NCI-H345 (cell line): Measurements from ENCODE around the gene PACS1.
"Not testable (repeated sequence)": the region's sequence is repeated elsewhere in the genome, so short reads cannot be mapped to it uniquely, and the experiment has no call there.

Source experiments
- DNase-seq: peaks from one replicate; lab custom pipeline; 2025; lab: John Stamatoyannopoulos, UW

Gene PACS1

DNA sequence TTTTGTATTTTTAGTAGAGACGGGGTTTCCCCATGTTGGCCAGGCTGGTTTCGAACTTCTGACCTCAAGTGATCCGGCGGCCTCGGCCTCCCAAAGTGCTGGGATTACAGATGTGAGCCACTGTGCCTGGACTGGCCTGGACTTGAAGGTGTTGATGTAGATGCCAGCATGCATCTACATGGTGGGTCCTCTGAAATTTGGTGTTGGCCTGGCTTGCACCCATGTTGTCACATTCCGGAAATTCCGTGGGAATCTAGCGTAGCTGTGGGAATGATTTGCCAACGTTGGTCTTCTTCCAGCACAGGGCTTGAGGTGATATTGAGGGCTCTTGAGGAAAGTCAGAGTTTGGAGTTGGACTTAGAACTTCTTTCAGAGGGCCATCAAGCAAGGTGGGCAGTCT, 6.5 kb downstream of the PACS1 start:
- DNase-seq = no peak

DNA sequence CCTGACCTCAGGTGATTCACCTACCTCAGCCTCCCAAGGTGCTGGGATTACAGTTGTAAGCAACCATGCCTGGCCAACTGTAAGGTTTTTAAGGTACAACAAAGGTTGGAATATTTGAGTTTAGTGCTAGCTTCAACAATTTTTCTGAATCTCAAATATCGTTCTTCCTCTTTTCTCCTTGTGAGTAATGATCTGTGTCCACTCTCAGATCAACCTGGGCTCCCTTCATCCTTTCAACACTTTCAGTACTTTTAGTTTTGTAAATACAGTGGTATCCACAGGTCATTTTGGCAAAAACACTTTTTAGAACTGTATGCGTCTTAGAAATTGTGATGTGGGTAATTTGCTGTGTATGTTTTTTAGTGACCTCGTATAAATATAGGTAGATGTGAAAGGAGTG, 7.9 kb downstream of the PACS1 start:
- DNase-seq = no peak

DNA sequence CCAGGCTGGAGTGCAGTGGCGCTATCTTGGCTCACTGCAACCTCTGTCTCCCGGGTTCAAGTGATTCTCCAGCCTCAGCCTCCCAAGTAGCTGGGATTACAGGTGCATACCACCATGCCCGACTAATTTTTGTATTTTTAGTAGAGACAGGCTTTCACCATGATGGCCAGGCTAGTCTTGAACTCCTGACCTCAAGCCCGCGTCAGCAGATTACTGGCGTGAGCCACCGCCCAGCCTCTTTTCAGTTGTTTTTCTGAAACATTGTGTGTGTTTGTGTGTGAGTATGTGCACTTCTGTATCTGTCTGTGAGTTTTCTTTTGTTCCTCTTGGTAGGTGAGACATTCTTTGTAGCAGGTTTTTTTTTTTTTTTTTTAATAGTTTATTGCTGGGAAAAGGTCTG, 8.9 kb downstream of the PACS1 start:
- not testable (repeated sequence) for DNase-seq

DNA sequence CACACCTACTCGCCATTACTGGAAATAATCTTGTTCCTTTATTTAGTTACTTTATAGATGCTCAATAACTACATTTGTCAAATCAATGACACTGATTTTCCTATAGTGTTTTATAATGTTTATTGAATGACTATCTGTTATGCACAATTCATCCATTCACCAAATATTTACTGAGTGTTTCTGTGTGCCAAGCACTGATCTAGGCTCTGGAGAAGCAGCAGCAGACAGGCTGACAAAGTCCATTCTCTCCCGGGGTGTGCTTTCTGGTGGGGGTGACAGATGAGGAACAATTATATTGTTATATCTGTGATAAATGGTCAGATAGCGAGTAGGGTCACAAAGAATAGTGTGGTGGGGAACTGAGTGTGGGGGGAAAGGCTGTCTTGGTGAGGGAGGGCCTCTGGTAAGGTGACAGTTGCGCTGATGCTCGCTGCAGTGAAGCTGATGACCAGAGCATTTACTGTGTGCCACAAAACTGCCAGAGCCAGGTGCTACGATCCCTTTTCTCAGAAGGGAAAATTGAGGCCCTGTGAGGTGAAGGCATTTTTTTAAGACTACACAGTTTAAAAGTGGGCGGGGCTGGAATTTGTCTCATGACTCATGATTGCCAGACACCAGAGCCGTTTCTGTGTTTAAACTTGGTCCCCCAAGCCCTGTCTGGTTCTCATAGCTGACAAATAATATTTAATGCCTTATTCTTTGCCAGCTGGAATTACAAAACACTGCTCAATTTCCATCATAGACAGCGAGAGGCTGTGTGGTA, 10.2 kb downstream of the PACS1 start:
- DNase-seq = no peak

DNA sequence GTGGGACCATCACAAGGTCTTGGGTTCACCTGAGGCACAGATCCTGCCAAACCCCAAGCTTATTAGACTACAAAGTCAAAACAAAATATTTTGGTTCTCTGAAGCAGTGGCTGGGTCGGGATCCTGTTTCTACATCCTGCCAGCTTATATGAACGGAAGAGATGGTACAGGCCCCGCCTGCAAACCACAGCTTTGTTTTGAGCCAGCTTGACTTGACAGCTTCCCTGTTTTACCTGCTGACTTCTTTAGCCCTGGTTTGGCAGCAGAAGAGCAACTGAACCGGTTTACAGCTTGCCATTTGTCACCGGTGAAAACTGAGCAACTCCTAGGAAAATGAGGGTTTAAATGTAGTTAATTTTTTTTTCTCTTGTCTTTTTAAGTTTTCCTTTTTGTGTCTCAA, 11.4 kb downstream of the PACS1 start:
- DNase-seq = peak; percentile 8

DNA sequence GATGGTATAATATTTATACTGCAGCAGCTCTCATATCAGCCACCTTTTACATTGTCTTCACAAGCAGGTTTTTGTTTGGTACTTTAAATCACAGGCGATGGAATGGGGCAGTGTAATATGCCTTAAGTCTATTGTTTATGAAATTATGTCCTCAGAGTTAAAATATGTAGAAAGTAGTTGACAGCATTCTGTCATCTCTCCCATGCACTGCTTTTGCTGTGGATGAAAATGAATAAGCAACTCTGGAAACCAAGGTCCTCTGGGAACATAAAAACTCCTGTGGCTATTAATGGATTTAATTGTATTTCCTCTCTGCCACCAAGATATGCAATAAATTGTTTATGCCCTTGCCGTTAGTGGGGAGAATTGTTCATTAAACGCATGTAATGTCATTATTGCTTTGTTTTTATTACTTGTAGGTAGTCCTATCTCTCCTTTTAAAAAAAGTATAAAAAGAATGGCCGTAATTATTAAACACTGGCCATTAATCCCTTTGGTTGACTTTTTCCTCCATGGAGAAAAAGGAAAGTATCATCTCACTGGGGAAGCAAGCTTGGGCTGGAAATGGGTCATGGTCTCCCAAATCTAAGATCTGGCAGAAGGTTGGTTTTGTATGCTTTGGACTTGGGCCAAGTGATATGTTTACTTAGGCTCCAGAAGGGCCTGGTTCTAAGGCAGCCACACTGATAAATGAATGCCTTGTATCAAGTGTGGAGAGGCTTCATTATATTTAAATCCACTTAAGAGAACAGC, 13.1 kb downstream of the PACS1 start:
- peak; percentile 70 for DNase-seq

DNA sequence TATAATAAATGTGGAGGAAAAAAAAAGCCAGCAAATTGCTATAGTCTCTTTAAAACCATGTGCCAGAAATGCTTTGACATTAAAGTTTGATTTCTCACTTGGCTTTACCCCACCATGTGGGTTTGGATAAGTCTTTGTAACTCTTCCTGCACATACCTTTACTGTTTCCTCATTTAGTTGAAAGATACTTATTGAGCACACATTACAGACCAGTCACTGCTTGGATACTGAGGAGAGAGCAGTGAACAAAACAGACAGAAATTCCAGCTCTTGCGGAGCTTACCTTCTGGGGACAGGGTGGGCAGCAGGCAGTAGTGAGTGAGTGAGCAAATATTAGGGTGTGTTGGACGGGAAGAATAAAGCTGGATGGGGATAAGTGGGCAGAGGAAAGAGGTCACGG, 13.7 kb downstream of the PACS1 start:
- DNase-seq = no peak

DNA sequence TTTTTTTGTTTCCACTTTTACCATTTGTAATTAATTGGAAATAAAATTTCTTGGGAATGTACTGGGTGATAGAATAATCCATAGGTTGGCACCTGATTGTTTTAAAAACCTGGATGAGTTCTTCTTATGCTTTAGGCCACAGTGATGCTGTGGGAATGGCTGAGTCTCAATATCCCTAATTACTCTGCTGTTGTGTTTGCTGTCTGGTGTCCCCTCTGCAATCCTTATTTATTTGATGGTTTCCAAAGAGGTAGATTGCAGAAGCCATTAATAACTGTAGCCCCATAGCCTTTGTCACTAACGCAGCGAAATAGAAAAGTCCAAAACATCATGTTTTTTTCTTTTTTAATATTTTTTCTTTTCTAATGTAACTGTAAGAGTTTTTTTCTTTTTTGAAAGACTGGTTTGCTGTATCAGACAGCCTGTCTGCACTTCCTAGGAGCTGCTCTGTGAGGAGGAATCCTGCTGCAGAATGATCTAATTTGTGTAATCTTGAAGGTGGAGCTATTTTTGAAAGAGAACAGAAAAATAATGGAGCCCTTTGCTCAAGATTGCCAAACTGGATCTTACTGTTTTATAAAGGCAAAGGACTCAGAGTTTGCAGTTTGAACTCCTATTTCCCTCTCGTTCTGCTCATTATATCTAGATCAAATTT, 14.9 kb downstream of the PACS1 start:
- DNase-seq = no peak

DNA sequence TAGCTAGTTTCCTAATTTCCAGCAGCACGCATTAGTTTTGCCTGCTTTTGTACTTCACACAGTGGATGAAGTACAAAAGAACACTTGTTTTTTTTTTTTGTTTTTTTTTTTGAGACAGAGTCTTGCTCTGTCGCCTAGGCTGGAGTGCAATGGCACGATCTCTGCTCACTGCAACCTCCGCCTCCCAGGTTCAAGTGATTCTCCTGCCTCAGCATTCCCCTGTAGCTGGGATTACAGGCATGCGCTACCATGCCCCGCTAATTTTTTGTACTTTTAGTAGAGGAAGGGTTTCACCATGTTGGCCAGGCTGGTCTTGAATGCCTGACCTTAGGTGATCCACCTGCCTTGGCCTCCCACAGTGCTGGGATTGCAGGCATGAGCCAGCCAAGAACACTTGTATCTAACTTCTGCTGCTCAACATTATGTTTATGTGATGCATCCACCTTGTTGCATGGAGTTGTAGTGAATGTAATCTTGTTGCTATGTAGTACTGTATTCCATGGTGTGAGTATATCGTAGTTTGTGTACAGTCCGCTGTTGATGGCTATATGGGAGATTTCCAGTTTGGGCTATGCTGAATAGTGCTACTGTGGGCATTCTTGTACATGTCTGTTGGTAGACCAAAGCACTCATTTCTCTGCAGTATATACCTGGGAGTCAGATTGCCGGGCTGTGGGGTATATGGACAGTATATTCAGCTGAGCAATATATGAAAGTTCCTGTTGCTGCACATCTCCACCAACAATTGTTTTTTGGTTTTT, 17.3 kb downstream of the PACS1 start:
- DNase-seq = no peak

DNA sequence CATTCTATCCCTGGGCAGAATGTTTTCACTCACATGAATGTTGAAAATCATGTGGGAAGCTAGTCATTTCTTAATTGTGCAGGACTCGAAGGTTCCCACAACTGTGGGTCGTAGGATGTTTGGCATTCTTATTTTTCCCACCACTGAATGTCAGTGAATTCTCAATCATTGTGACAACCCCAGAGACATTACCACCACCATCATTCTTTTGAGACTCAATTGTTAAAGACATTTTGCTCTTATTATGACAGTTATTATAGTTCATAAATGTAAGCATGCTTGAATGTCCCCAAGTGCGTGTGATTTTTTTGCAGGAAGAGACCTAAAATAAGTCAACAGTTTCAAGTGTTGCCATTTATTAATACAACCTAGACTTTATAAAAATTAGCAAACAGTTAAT, 19.0 kb downstream of the PACS1 start:
- no peak for DNase-seq

DNA sequence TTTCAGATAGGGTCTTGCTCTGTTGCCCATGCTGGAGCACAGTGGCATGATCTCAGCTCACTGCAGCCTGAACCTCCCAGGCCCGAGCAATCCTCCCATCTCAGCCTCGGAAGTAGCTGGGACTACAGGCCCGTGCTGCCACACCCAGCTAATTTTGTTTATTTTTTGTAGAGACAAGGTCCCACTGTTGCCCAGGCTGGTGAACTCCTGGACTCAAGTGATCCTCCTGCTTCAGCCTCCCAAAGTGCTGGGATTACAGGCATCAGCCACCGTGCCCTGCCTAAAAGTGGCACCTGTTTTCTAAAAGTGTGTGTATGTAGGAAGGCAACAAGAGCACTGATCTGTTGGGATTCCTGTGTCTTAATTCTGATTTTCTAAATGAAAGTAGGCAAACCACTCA, 20.2 kb downstream of the PACS1 start:
- DNase-seq = no peak

DNA sequence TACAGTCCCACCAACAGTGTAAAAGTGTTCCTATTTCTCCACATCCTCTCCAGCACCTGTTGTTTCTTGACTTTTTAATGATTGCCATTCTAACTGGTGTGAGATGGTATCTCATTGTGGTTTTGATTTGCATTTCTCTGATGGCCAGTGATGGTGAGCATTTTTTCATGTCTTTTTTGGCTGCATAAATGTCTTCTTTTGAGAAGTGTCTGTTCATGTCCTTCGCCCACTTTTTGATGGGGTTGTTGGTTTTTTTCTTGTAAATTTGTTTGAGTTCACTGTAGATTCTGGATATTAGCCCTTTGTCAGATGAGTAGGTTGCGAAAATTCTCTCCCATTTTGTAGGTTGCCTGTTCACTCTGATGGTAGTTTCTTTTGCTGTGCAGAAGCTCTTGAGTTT, 22.1 kb downstream of the PACS1 start:
- DNase-seq = not testable (repeated sequence)

DNA sequence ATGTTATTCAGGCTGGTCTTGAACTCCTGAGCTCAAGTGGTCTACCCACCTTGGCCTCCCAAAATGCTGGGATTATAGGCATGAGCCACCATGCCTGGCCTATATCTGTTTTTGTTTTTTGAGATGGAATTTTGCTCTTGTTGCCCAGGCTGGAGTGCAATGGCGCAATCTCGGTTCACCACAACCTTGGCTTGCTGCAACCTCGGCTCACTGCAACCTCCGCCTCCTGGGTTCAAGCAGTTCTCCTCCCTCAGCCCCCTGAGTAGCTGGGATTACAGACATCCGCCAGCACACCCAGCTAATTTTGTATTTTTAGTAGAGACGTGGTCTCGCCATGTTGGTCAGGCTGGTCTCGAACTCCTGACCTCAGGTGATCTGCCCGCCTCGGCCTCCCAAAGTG, 29.7 kb downstream of the PACS1 start:
- not testable (repeated sequence) for DNase-seq

DNA sequence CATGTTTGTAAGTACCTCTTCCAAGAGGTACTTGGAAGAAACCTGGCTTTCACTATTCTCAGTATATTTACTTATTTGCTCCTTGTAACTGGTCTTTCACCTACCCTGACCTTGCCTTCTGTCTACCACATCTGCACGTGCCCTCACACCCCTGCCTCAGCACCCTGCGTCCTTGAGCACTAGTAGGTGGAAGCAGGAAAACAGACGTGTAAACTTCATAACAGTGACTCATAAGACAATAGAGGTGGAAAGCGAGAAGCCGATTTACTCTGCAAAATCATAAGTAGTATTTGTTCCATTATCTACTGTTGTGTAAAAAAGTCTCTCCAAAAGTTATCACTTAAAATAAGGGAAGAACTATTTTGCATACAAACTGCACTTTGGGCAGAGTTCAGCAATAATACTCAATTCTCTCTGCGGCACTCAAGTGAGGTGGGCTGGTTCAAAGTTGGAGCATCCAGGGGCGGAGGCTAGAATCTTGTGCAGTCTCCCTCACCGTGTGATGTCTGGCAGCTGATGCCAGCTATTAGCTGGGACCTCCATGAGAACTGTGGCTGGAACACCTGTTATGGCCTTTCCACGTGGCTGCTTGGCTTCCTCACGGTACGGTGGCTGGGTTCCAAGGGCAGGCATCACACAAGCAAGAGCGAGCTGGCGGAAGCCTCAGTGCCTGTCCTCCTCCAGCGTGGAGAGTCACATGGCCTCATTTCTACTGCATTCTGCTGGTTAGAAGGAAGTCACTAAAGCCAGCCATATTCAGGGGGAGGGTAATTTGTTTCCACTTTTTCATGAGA, 30.4 kb downstream of the PACS1 start:
- DNase-seq = no peak

DNA sequence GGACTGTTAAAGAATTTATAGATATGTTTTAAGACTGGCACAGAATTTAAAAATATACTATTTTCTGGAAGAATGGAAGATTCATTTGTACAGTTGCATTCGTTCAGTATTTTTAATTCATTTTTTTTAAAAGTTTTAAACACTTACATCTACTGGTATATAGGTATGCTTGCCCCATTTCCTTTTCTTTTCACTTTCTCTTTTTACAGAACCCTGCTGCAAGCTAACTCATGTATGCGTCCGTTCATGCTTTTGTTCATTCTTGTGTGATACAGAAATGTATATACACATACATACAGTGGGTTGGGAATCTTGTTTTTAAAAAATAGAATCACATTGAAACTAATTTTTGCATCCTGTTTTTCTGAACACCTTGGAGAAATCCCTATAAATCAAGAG, 31.0 kb downstream of the PACS1 start:
- DNase-seq = no peak

DNA sequence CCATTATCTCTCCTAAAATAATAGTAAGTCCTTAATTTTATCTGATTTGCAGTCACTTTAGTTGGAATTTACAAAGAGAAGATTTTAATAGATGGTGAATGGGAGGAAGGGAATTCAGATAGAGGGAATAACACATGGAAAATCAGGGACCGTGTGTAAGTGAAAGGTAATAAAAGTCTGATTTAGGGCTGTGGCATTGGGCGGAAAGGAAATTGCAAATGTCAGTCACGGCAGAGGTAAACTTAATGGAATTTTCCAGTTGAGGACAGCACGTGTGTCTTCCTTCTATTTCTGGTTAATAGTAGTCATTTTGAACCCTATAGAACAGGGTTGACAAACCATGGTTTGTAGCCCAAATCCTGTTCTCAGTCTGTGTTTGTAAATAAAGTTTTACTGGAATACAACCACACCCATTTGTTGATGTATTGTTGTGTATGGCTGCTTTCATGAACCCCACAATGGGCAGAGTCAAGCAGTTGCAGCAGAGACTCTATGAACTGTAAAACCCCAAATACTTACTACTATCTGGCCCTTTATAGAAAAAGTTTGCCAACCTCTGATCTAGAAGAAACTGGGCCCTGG, 34.1 kb downstream of the PACS1 start:
- no peak for DNase-seq

DNA sequence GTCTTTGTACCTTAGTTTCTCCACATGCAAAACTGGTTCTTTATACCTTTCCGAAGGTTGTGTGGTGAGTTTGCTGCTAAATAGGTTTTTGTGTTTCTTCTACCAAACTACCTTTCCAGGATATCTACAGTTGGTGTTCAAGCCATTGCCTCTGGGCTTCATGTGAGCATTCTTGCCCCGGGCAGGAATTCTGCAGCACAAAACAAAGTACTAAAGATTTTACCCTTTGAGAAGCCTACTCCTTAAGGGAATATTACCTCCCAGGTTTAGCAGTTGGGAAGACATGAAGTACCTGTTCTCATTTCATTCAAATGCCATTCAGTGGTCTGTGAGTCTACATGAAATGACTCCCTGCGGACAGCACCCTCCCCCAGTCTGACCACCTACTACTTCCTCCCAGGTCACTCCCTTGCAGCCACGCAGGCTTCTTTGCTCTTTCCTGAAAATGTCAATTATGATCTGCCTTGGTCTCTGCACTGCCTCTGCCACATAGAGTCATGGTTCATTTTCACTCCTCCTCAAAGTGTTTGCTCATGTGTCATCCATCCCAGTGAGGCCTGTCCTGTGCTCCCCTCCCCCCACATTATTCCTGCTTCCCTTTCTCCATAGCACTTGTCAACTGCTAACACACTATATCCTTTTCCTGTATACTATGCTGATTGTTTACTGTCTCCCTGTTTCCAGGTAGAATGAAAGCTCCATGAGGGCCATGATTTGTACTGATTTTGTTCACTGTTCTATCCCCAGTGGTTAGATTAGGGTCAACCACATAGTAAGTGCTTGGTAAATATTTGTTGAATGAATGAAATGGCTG, 36.9 kb downstream of the PACS1 start:
- no peak for DNase-seq

DNA sequence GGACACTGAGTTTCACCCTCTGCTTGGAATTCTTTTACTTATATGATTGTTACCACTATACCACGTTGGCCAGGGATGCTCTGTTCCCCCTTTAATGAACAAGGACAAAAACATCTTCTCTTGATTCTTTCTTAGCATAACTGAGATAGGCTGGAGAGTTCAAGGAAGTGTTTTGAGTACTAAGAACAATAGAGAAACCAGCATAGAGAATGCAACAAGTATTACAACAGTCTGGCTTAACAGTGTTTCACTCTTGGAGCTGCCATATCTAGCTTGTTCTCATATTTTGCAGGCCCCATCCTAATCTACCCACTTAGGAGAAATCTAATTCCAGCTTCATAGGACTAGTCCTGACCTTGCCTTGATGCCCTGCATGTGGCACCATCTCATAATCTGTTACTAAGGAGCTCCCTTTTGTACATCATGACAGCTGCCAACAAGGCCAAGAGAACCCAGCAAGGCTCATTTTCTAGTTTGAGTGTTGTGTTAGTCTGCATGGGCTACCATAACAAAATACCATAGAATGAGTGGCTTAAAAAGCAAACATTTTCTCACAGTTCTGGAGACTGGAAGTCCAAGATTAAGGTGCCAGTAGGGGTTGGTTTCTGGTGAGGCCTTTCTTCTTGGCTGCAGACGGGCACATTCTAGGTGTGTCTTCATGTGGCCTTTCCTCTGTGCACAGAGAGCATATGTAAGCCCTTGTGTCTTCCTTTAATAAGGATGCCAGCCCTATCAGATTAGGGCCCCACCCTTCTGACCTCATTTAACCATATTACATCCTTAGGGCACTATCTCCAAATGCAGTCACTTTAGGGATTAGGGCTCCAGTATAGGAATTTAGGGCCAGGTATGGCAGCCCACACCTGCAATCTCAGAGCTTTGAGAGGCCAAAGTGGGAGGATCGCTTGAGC, 37.8 kb downstream of the PACS1 start:
- DNase-seq = no peak

DNA sequence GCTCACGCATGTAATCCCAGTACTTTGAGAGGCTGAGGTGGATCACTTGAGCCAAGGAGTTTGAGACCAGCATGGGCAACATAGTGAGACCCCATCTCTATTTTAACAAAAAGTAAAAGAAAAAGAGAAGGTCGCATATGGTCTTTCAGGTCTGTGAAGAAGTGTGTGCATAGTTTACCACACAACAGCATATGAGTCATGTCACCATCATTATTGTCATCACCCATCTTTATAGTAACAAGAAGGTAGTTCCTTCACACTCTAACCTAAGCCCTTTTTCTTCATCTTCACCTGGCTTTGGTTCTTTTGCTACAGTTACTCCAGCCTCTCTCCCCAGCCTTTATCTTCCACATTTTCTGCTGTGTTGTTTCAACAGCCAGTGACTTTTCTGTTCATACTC, 39.2 kb downstream of the PACS1 start:
- DNase-seq = no peak
